ENCODE measurements around the gene CFC1B.
A peak's percentile ranks its signal among the peaks of the same experiment; 100 is the strongest.
"Not testable (repeated sequence)": the region's sequence is repeated elsewhere in the genome, so short reads cannot be mapped to it uniquely, and the experiment has no call there.

CFC1B gene

GRCh38 chr2:130574230-130574629 lies 53.2 kb downstream of the CFC1B start:
- ATAC-seq (ENCODE audit: insufficient read depth, low read depth); H3K36me3 ChIP-seq (ENCODE audit: insufficient read depth, low read length); H3K4me1 ChIP-seq (ENCODE audit: insufficient read depth, low read length); H3K27me3 ChIP-seq (ENCODE audit: insufficient read depth, low read length, poor library complexity); H3K4me3 ChIP-seq (ENCODE audit: low read depth in 1 of 2, low read length in 2 of 2); H3K9me3 ChIP-seq (ENCODE audit: insufficient read depth, low read length, severe bottlenecking); H4K20me1 ChIP-seq (ENCODE audit: insufficient read depth, low read length); H3K79me2 ChIP-seq (ENCODE audit: insufficient read depth, low read length); H3K4me2 ChIP-seq (ENCODE audit: insufficient read depth, low read length); H3K27ac ChIP-seq (ENCODE audit: low read length); DNase-seq; H2AFZ ChIP-seq (ENCODE audit: low read depth, low read length); H3K9ac ChIP-seq (ENCODE audit: low read depth, low read length): not testable (repeated sequence)

- not testable (repeated sequence) for H3K4me2 ChIP-seq (ENCODE audit: insufficient read depth, low read length); H3K79me2 ChIP-seq (ENCODE audit: insufficient read depth, low read length); H3K27me3 ChIP-seq (ENCODE audit: insufficient read depth, low read length, poor library complexity); H3K9me3 ChIP-seq (ENCODE audit: insufficient read depth, low read length, severe bottlenecking); H3K27ac ChIP-seq (ENCODE audit: low read length); H3K36me3 ChIP-seq (ENCODE audit: insufficient read depth, low read length); H3K4me3 ChIP-seq (ENCODE audit: low read depth in 1 of 2, low read length in 2 of 2); DNase-seq; H3K9ac ChIP-seq (ENCODE audit: low read depth, low read length); H4K20me1 ChIP-seq (ENCODE audit: insufficient read depth, low read length); H2AFZ ChIP-seq (ENCODE audit: low read depth, low read length); H3K4me1 ChIP-seq (ENCODE audit: insufficient read depth, low read length)
- peak; percentile 64; the same call in 1 of the 3 replicates for ATAC-seq (ENCODE audit: insufficient read depth, low read depth)
These were observed 55.3 kb downstream of the CFC1B start for GRCh38 chr2:130576209-130576784.

GRCh38 chr2:130577559-130577958 lies 56.5 kb downstream of the CFC1B start:
- not testable (repeated sequence) for H2AFZ ChIP-seq (ENCODE audit: low read depth, low read length); H3K4me3 ChIP-seq (ENCODE audit: low read depth in 1 of 2, low read length in 2 of 2); ATAC-seq (ENCODE audit: insufficient read depth, low read depth); H3K4me1 ChIP-seq (ENCODE audit: insufficient read depth, low read length); H3K9ac ChIP-seq (ENCODE audit: low read depth, low read length); H4K20me1 ChIP-seq (ENCODE audit: insufficient read depth, low read length); H3K9me3 ChIP-seq (ENCODE audit: insufficient read depth, low read length, severe bottlenecking); DNase-seq; H3K27me3 ChIP-seq (ENCODE audit: insufficient read depth, low read length, poor library complexity); H3K27ac ChIP-seq (ENCODE audit: low read length); H3K4me2 ChIP-seq (ENCODE audit: insufficient read depth, low read length); H3K36me3 ChIP-seq (ENCODE audit: insufficient read depth, low read length); H3K79me2 ChIP-seq (ENCODE audit: insufficient read depth, low read length)
